ENCODE results near the gene LYZL2.

GRCh38 chr10:30589441-30589840 is 40.1 kb downstream of the LYZL2 start:
- TF ChIP-seq, protein P1, sequence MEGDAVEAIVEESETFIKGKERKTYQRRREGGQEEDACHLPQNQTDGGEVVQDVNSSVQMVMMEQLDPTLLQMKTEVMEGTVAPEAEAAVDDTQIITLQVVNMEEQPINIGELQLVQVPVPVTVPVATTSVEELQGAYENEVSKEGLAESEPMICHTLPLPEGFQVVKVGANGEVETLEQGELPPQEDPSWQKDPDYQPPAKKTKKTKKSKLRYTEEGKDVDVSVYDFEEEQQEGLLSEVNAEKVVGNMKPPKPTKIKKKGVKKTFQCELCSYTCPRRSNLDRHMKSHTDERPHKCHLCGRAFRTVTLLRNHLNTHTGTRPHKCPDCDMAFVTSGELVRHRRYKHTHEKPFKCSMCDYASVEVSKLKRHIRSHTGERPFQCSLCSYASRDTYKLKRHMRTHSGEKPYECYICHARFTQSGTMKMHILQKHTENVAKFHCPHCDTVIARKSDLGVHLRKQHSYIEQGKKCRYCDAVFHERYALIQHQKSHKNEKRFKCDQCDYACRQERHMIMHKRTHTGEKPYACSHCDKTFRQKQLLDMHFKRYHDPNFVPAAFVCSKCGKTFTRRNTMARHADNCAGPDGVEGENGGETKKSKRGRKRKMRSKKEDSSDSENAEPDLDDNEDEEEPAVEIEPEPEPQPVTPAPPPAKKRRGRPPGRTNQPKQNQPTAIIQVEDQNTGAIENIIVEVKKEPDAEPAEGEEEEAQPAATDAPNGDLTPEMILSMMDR (IDR thresholded peaks at IDR 0.05; ENCODE audit: poor library complexity, severe bottlenecking): no peak
- TF ChIP-seq TAF1 (IDR thresholded peaks at IDR 0.05; ENCODE audit: low read depth): no peak
- TF ChIP-seq EP300 (conservative IDR thresholded peaks at IDR 0.05; ENCODE audit: poor library complexity, severe bottlenecking): no peak

Measured in neural cell (in vitro differentiated cells).